Hepatocyte (in vitro differentiated cells): ENCODE measurements around the gene PRC1.

Experiments used
- EZH2 ChIP-seq: fragments of 200-600 bp; sonication (generic); IDR thresholded peaks from 2 replicates; pipeline ENCODE4 v1.6.1; 2016; ENCODE audit warnings: antibody characterized with exemption, mild to moderate bottlenecking, borderline replicate concordance
- TF ChIP-seq, protein P1 (sequence below): fragments of 200-600 bp; sonication (generic); IDR thresholded peaks from 2 replicates; pipeline ENCODE4 v1.5.1; 2016; ENCODE audit warnings: antibody characterized with exemption, mild to moderate bottlenecking; ENCODE audit not compliant: poor library complexity

DNA sequence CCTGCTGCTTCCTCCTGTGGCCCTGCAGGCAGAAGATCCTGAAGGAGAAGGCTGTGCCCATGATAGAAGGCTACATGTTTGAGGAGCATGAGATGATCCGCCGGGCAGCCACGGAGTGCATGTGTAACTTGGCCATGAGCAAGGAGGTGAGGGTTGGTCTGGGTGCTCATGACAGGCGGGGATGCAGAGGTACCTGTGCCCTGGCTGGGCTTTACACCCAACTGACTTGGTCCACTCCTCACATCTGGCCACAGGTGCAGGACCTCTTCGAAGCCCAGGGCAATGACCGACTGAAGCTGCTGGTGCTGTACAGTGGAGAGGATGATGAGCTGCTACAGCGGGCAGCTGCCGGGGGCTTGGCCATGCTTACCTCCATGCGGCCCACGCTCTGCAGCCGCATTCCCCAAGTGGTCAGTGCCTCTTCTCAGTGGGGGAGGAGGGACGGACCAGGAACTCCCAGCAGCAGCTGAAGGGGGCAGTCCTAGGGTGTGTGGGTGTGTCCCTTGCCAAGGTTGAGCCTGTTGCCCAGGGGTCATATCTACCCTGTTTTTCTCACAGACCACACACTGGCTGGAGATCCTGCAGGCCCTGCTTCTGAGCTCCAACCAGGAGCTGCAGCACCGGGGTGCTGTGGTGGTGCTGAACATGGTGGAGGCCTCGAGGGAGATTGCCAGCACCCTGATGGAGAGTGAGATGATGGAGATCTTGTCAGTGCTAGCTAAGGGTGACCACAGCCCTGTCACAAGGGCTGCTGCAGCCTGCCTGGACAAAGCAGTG, 41.2 kb downstream of the PRC1 start:
- no peak for TF ChIP-seq EZH2
- TF ChIP-seq, protein P1, sequence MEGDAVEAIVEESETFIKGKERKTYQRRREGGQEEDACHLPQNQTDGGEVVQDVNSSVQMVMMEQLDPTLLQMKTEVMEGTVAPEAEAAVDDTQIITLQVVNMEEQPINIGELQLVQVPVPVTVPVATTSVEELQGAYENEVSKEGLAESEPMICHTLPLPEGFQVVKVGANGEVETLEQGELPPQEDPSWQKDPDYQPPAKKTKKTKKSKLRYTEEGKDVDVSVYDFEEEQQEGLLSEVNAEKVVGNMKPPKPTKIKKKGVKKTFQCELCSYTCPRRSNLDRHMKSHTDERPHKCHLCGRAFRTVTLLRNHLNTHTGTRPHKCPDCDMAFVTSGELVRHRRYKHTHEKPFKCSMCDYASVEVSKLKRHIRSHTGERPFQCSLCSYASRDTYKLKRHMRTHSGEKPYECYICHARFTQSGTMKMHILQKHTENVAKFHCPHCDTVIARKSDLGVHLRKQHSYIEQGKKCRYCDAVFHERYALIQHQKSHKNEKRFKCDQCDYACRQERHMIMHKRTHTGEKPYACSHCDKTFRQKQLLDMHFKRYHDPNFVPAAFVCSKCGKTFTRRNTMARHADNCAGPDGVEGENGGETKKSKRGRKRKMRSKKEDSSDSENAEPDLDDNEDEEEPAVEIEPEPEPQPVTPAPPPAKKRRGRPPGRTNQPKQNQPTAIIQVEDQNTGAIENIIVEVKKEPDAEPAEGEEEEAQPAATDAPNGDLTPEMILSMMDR = no peak
